Mesenchymal stem cell (in vitro differentiated cells and primary cell): ENCODE measurements around the gene CYP4F22. TPM values are rescaled to one million over a fixed set of nuclear protein-coding genes. Genes with fewer than 3 reads are reported as not detected.
A peak's percentile ranks its signal among the peaks of the same experiment; 100 is the strongest.

ENCODE experiments used
- DNase-seq: peaks from one replicate; pipeline ENCODE4 v3.0.0-alpha.2; 2013
- H2AFZ ChIP-seq: one replicate; pipeline ENCODE4 v1.6.1; 2013; ENCODE audit warnings: low read depth, mild to moderate bottlenecking, control low read depth, inconsistent platforms, low read length, moderate library complexity
- H2AK5ac ChIP-seq: 2 replicates; pipeline ENCODE4 v1.6.1; 2013; ENCODE audit warnings: low read length, moderate library complexity, mild to moderate bottlenecking, inconsistent platforms; ENCODE audit not compliant: severe bottlenecking
- H2BK120ac ChIP-seq: one replicate; pipeline ENCODE4 v1.6.1; 2013; ENCODE audit warnings: low read depth, mild to moderate bottlenecking, inconsistent platforms, low read length, moderate library complexity
- H2BK12ac ChIP-seq, 2 experiments: one replicate each; pipeline ENCODE4 v1.6.1; 2013; ENCODE audit warnings: inconsistent platforms in 2 of 2, low read length in 2 of 2, mild to moderate bottlenecking in 2 of 2, moderate library complexity in 2 of 2, control low read depth in 1 of 2
- H2BK15ac ChIP-seq: one replicate; pipeline ENCODE4 v1.6.1; 2013; ENCODE audit warnings: mild to moderate bottlenecking, low read depth, inconsistent platforms; ENCODE audit not compliant: poor library complexity, severe bottlenecking
- H2BK5ac ChIP-seq: 2 replicates; pipeline ENCODE4 v1.6.1; 2013; ENCODE audit warnings: low read depth, mild to moderate bottlenecking, low read length, control low read depth, inconsistent platforms; ENCODE audit not compliant: poor library complexity, severe bottlenecking
- H3K14ac ChIP-seq, 2 experiments: one replicate each; pipeline ENCODE4 v1.6.1; 2013; ENCODE audit warnings: inconsistent platforms in 2 of 2, low read length in 2 of 2, control low read depth in 1 of 2, mild to moderate bottlenecking in 1 of 2, moderate library complexity in 1 of 2
- H3K18ac ChIP-seq, 2 experiments: one replicate each; pipeline ENCODE4 v1.6.1; 2013; ENCODE audit warnings: inconsistent platforms in 2 of 2, low read length in 2 of 2, control low read depth in 1 of 2, low read depth in 1 of 2, mild to moderate bottlenecking in 1 of 2
- H3K23ac ChIP-seq, 2 experiments: one replicate each; pipeline ENCODE4 v1.6.1; 2013; ENCODE audit warnings: inconsistent platforms in 2 of 2, low read length in 2 of 2, mild to moderate bottlenecking in 2 of 2, moderate library complexity in 2 of 2, control low read depth in 1 of 2
- H3K27ac ChIP-seq: 2 replicates; pipeline ENCODE4 v1.5.1; 2013; ENCODE audit warnings: mild to moderate bottlenecking, moderate library complexity, low read length, control low read depth, inconsistent platforms; ENCODE audit not compliant: poor library complexity, severe bottlenecking
- H3K27me3 ChIP-seq, 2 experiments: 2 replicates each; pipeline versions ENCODE4 v1.6.1 to v1.7.0; 2013; ENCODE audit warnings: low read length in 2 of 2, mild to moderate bottlenecking in 2 of 2, moderate library complexity in 2 of 2, control low read depth in 1 of 2, inconsistent platforms in 1 of 2; ENCODE audit not compliant: control insufficient read depth in 1 of 2, insufficient read depth in 1 of 2
- H3K36me3 ChIP-seq, 2 experiments: 2 replicates each; pipeline versions ENCODE4 v1.6.1 to v1.7.0; 2013; ENCODE audit warnings: low read length in 2 of 2, control low read depth in 1 of 2, inconsistent platforms in 1 of 2, low read depth in 1 of 2, mild to moderate bottlenecking in 1 of 2; ENCODE audit not compliant: insufficient read depth in 2 of 2, control insufficient read depth in 1 of 2
- H3K4ac ChIP-seq, 2 experiments: one replicate each; pipeline ENCODE4 v1.6.1; 2013; ENCODE audit warnings: inconsistent platforms in 2 of 2, low read length in 2 of 2, mild to moderate bottlenecking in 2 of 2, moderate library complexity in 2 of 2, control low read depth in 1 of 2, low read depth in 1 of 2
- H3K4me1 ChIP-seq: 2 replicates; pipeline ENCODE4 v1.6.1; 2013; ENCODE audit warnings: low read depth, low read length, control low read depth; ENCODE audit not compliant: control insufficient read depth, insufficient read depth
- H3K4me2 ChIP-seq: 2 replicates; pipeline ENCODE4 v1.6.1; 2013; ENCODE audit warnings: low read length, mild to moderate bottlenecking, inconsistent platforms; ENCODE audit not compliant: poor library complexity, severe bottlenecking
- H3K4me3 ChIP-seq, 2 experiments: 2 replicates each; pipeline versions ENCODE4 v1.5.1 to v1.7.0; 2013; ENCODE audit warnings: low read length in 2 of 2, mild to moderate bottlenecking in 2 of 2, control low read depth in 1 of 2, low read depth in 1 of 2; ENCODE audit not compliant: insufficient read depth in 1 of 2
- H3K79me1 ChIP-seq: replicated peaks from 2 replicates; pipeline ENCODE4 v1.6.1; 2013; ENCODE audit warnings: mild to moderate bottlenecking, control low read depth, low read length, inconsistent platforms; ENCODE audit not compliant: poor library complexity, severe bottlenecking
- H3K9ac ChIP-seq: 2 replicates; pipeline ENCODE4 v1.7.0; 2013; ENCODE audit warnings: mild to moderate bottlenecking, low read length, moderate library complexity
- H3K9me3 ChIP-seq: 2 replicates; pipeline ENCODE4 v1.7.0; 2013; ENCODE audit warnings: mild to moderate bottlenecking, low read length; ENCODE audit not compliant: control insufficient read depth
- H4K8ac ChIP-seq: one replicate; pipeline ENCODE4 v1.6.1; 2013; ENCODE audit warnings: inconsistent platforms, mild to moderate bottlenecking, low read length, moderate library complexity
- H4K91ac ChIP-seq: one replicate; pipeline ENCODE4 v1.6.1; 2013; ENCODE audit warnings: mild to moderate bottlenecking, low read length, inconsistent platforms
- WGBS: methylation state at CpG from one replicate; pipeline ENCODE4 v1.1.7; 2013; ENCODE audit warnings: mixed read lengths; 5-methylcytosine and 5-hydroxymethylcytosine counted together
- polyA plus RNA-seq, 2 experiments: library from polyadenylated mRNA; stranded (reverse); fragments of 200-250 nt; gene quantifications; one replicate each; pipeline ENCODE4 v1.2.3, GENCODE V29; 2013

The CYP4F22 gene
- polyA plus RNA-seq (2013, experiment 1 of 2) = not detected
- not detected for polyA plus RNA-seq (2013, experiment 2 of 2)

GRCh38 chr19:15508035-15508710 is at the start of gene CYP4F22:
Gene CYP4F22 (plus strand): TSS chr19:15508525. CDS start chr19:15525337, 16,812 bp downstream.
- no peak within 1 kb of the TSS for H2BK12ac ChIP-seq
- H2AK5ac ChIP-seq = no peak within 1 kb of the TSS
- 93% methylated on average over 48 of the region's 52 CpGs for WGBS
- H2BK120ac ChIP-seq = no peak within 1 kb of the TSS
- H2AFZ ChIP-seq = no peak within 1 kb of the TSS
- DNase-seq = no peak
- no peak within 1 kb of the TSS for H4K8ac ChIP-seq
- no peaks in the 10 kb centered on the region for H3K4me1 ChIP-seq
- no peaks in the 10 kb centered on the region for H3K79me1 ChIP-seq
- peak within 1 kb of the TSS; percentile 14 for H2BK5ac ChIP-seq
- no peak within 1 kb of the TSS for H4K91ac ChIP-seq
- no peaks in the 10 kb centered on the region for H3K36me3 ChIP-seq
- no peak within 1 kb of the TSS for H3K14ac ChIP-seq
- H3K4me2 ChIP-seq = no peak within 1 kb of the TSS
- H3K18ac ChIP-seq = no peak within 1 kb of the TSS
- peaks cover 0 to 37% of the 10 kb centered on the region in 2 experiments for H3K27me3 ChIP-seq
- H3K23ac ChIP-seq = no peak within 1 kb of the TSS
- no peak within 1 kb of the TSS for H3K4ac ChIP-seq
- H3K27ac ChIP-seq = no peak within 1 kb of the TSS
- H3K4me3 ChIP-seq = no peak within 1 kb of the TSS
- no peak within 1 kb of the TSS for H3K9ac ChIP-seq
- H2BK15ac ChIP-seq = no peak within 1 kb of the TSS
- H3K9me3 ChIP-seq = no peaks in the 10 kb centered on the region

- no peaks in the 10 kb centered on the region for H3K9me3 ChIP-seq
- no peak overlapping the region for H2BK5ac ChIP-seq
- no peak overlapping the region for H2AK5ac ChIP-seq
- no peak overlapping the region for H3K18ac ChIP-seq
- H2BK15ac ChIP-seq = no peak overlapping the region
- H3K4ac ChIP-seq = no peak overlapping the region
- no peak for DNase-seq
- H4K91ac ChIP-seq = no peak overlapping the region
- H3K36me3 ChIP-seq = no peaks in the 10 kb centered on the region
- no peak overlapping the region for H3K27ac ChIP-seq
- H3K14ac ChIP-seq = no peak overlapping the region
- H3K79me1 ChIP-seq = no peaks in the 10 kb centered on the region
- no peak overlapping the region for H2BK120ac ChIP-seq
- no peak overlapping the region for H3K23ac ChIP-seq
- peaks cover 24 to 62% of the 10 kb centered on the region in 2 experiments for H3K27me3 ChIP-seq
- no peak overlapping the region for H2BK12ac ChIP-seq
- whole genome bisulfite sequencing = 81% methylated on average over 2 of the region's 2 CpGs
- H3K4me3 ChIP-seq = no peak overlapping the region
- no peak overlapping the region for H3K9ac ChIP-seq
- no peak overlapping the region for H3K4me2 ChIP-seq
- peaks cover 8% of the 10 kb centered on the region for H3K4me1 ChIP-seq
- no peak overlapping the region for H2AFZ ChIP-seq
- H4K8ac ChIP-seq = no peak overlapping the region
Observed at GRCh38 chr19:15461694-15462093, 46.6 kb upstream of the CYP4F22 start.

GRCh38 chr19:15463861-15464371 is 44.4 kb upstream of the CYP4F22 start:
- no peak overlapping the region for H3K9ac ChIP-seq
- peaks cover 10 to 52% of the 10 kb centered on the region in 2 experiments for H3K27me3 ChIP-seq
- no peak overlapping the region for H2BK5ac ChIP-seq
- no peak overlapping the region for H3K23ac ChIP-seq
- no peaks in the 10 kb centered on the region for H3K4me1 ChIP-seq
- H3K27ac ChIP-seq = no peak overlapping the region
- H2BK120ac ChIP-seq = no peak overlapping the region
- no peak for DNase-seq
- H2AFZ ChIP-seq = no peak overlapping the region
- no peak overlapping the region for H4K91ac ChIP-seq
- H3K4me2 ChIP-seq = no peak overlapping the region
- no peak overlapping the region for H3K18ac ChIP-seq
- H2BK12ac ChIP-seq = no peak overlapping the region
- no peaks in the 10 kb centered on the region for H3K36me3 ChIP-seq
- no peaks in the 10 kb centered on the region for H3K9me3 ChIP-seq
- H3K14ac ChIP-seq = no peak overlapping the region
- no peak overlapping the region for H3K4me3 ChIP-seq
- 75% methylated on average over 16 of the region's 25 CpGs for WGBS
- H3K79me1 ChIP-seq = no peaks in the 10 kb centered on the region
- H3K4ac ChIP-seq = no peak overlapping the region
- H2AK5ac ChIP-seq = no peak overlapping the region
- H2BK15ac ChIP-seq = no peak overlapping the region
- no peak overlapping the region for H4K8ac ChIP-seq

GRCh38 chr19:15464394-15465385 is 43.6 kb upstream of the CYP4F22 start, which contains the start of gene RASAL3:
Gene RASAL3 (minus strand): TSS chr19:15464544. CDS start chr19:15464358, 186 bp downstream.
- no peak within 1 kb of the TSS for H2AFZ ChIP-seq
- H3K18ac ChIP-seq = no peak within 1 kb of the TSS
- H3K36me3 ChIP-seq = no peaks in the 10 kb centered on the region
- peaks cover 3% of the 10 kb centered on the region for H3K4me1 ChIP-seq
- H3K4me2 ChIP-seq = no peak within 1 kb of the TSS
- no peak within 1 kb of the TSS for H3K9ac ChIP-seq
- no peaks in the 10 kb centered on the region for H3K79me1 ChIP-seq
- H3K4me3 ChIP-seq = no peak within 1 kb of the TSS
- H3K4ac ChIP-seq = no peak within 1 kb of the TSS
- no peak within 1 kb of the TSS for H2AK5ac ChIP-seq
- no peaks in the 10 kb centered on the region for H3K9me3 ChIP-seq
- no peak within 1 kb of the TSS for H2BK12ac ChIP-seq
- H2BK15ac ChIP-seq = peak within 1 kb of the TSS; percentile 12
- no peak within 1 kb of the TSS for H3K14ac ChIP-seq
- H3K27ac ChIP-seq = no peak within 1 kb of the TSS
- no peak within 1 kb of the TSS for H4K8ac ChIP-seq
- peaks cover 7 to 54% of the 10 kb centered on the region in 2 experiments for H3K27me3 ChIP-seq
- H2BK120ac ChIP-seq = no peak within 1 kb of the TSS
- H4K91ac ChIP-seq = peak within 1 kb of the TSS; percentile 30
- H2BK5ac ChIP-seq = no peak within 1 kb of the TSS
- WGBS = 71% methylated on average over 15 of the region's 17 CpGs
- DNase-seq = no peak
- no peak within 1 kb of the TSS for H3K23ac ChIP-seq
